IPS DF 6.9 (cell line): ENCODE results near the gene CUEDC1.

Source experiments
- DNase-seq: peaks from one replicate; pipeline ENCODE4 v3.0.0-alpha.2; 2013; ENCODE audit warnings: low read depth, low spot score
- H3K27ac ChIP-seq: one replicate; pipeline ENCODE4 v1.5.1; 2013; ENCODE audit warnings: low read length, control low read depth
- H3K27me3 ChIP-seq: 2 replicates; pipeline ENCODE4 v1.6.1; 2013; ENCODE audit warnings: mild to moderate bottlenecking, low read length; ENCODE audit not compliant: control insufficient read depth, insufficient read depth
- H3K36me3 ChIP-seq: 2 replicates; pipeline ENCODE4 v1.6.1; 2013; ENCODE audit warnings: low read length; ENCODE audit not compliant: control insufficient read depth, insufficient read depth
- H3K4me1 ChIP-seq: 2 replicates; pipeline ENCODE4 v1.6.1; 2013; ENCODE audit warnings: low read length; ENCODE audit not compliant: control insufficient read depth, insufficient read depth
- H3K4me3 ChIP-seq: 2 replicates; pipeline ENCODE4 v1.5.1; 2013; ENCODE audit warnings: mild to moderate bottlenecking, low read length
- H3K9me3 ChIP-seq: 2 replicates; pipeline ENCODE4 v1.6.1; 2013; ENCODE audit warnings: low read length, inconsistent platforms; ENCODE audit not compliant: control insufficient read depth, insufficient read depth
- WGBS: extraction: QIAGEN DNeasy Blood & Tissue Kit; methylation state at CpG from one replicate; pipeline ENCODE4 v1.1.7; 2013; ENCODE audit warnings: mixed read lengths, missing lambda C conversion rate; ENCODE audit not compliant: insufficient read length, insufficient coverage; 5-methylcytosine and 5-hydroxymethylcytosine counted together

Gene CUEDC1

GRCh38 chr17:57947369-57947768 is 7.8 kb downstream of the CUEDC1 start:
- H3K9me3 ChIP-seq = no peaks in the 10 kb centered on the region
- H3K27me3 ChIP-seq = no peaks in the 10 kb centered on the region
- no peaks in the 10 kb centered on the region for H3K36me3 ChIP-seq
- WGBS = no CpG with 5 or more reads among the region's 9 CpGs
- no peak overlapping the region for H3K27ac ChIP-seq
- H3K4me3 ChIP-seq = no peak overlapping the region
- peaks cover 10% of the 10 kb centered on the region; the same call in 1 of the 2 replicates for H3K4me1 ChIP-seq
- no peak for DNase-seq

- Histone ChIP-seq H3K27ac (no peak overlapping the region), H3K9me3 (no peaks in the 10 kb centered on the region), H3K4me3 (no peak overlapping the region), H3K27me3 (no peaks in the 10 kb centered on the region), H3K4me1 (peaks cover 10% of the 10 kb centered on the region; the same call in 1 of the 2 replicates), H3K36me3 (no peaks in the 10 kb centered on the region)
- no CpG with 5 or more reads among the region's 10 CpGs for WGBS
- no peak for DNase-seq
Measured at GRCh38 chr17:57946798-57947358, 8.3 kb downstream of the CUEDC1 start.

GRCh38 chr17:57945996-57946797 is 9.0 kb downstream of the CUEDC1 start:
- DNase-seq = no peak
- H3K36me3 ChIP-seq = no peaks in the 10 kb centered on the region
- H3K27me3 ChIP-seq = no peaks in the 10 kb centered on the region
- H3K27ac ChIP-seq = no peak overlapping the region
- peaks cover 10% of the 10 kb centered on the region; the same call in 1 of the 2 replicates for H3K4me1 ChIP-seq
- WGBS = no CpG with 5 or more reads among the region's 6 CpGs
- no peaks in the 10 kb centered on the region for H3K9me3 ChIP-seq
- no peak overlapping the region for H3K4me3 ChIP-seq

- peaks cover 9% of the 10 kb centered on the region; the same call in 1 of the 2 replicates for H3K4me1 ChIP-seq
- no peak for DNase-seq
- no peaks in the 10 kb centered on the region for H3K27me3 ChIP-seq
- no peaks in the 10 kb centered on the region for H3K9me3 ChIP-seq
- WGBS = no CpG with 5 or more reads among the region's 6 CpGs
- no peaks in the 10 kb centered on the region for H3K36me3 ChIP-seq
- H3K27ac ChIP-seq = no peak overlapping the region
- H3K4me3 ChIP-seq = no peak overlapping the region
Measured at GRCh38 chr17:57944908-57945307, 10.3 kb downstream of the CUEDC1 start.

GRCh38 chr17:57943645-57944044 is 11.6 kb downstream of the CUEDC1 start:
- Histone ChIP-seq H3K9me3 (no peaks in the 10 kb centered on the region), H3K36me3 (no peaks in the 10 kb centered on the region), H3K27ac (no peak overlapping the region), H3K27me3 (no peaks in the 10 kb centered on the region), H3K4me3 (no peak overlapping the region), H3K4me1 (peaks cover 3% of the 10 kb centered on the region; the same call in 1 of the 2 replicates)
- WGBS = no CpG with 5 or more reads among the region's 3 CpGs
- no peak for DNase-seq

- H3K27ac ChIP-seq = no peak overlapping the region
- no peak for DNase-seq
- H3K36me3 ChIP-seq = no peaks in the 10 kb centered on the region
- no peaks in the 10 kb centered on the region for H3K9me3 ChIP-seq
- peaks cover 3% of the 10 kb centered on the region; the same call in 1 of the 2 replicates for H3K4me1 ChIP-seq
- no peaks in the 10 kb centered on the region for H3K27me3 ChIP-seq
- WGBS = no CpG with 5 or more reads among the region's 6 CpGs
- H3K4me3 ChIP-seq = no peak overlapping the region
Measured at GRCh38 chr17:57943140-57943539, 12.1 kb downstream of the CUEDC1 start.

- Histone ChIP-seq H3K27ac (no peak overlapping the region), H3K4me3 (no peak overlapping the region), H3K36me3 (no peaks in the 10 kb centered on the region), H3K27me3 (no peaks in the 10 kb centered on the region), H3K9me3 (no peaks in the 10 kb centered on the region), H3K4me1 (peaks cover 2% of the 10 kb centered on the region; the same call in 1 of the 2 replicates)
- no CpG with 5 or more reads among the region's 10 CpGs for WGBS
- DNase-seq = no peak
Measured at GRCh38 chr17:57941384-57942370, 13.5 kb downstream of the CUEDC1 start.

GRCh38 chr17:57940653-57941329 is 14.4 kb downstream of the CUEDC1 start:
- Histone ChIP-seq H3K36me3 (no peaks in the 10 kb centered on the region), H3K27ac (no peak overlapping the region), H3K4me3 (no peak overlapping the region), H3K4me1 (peaks cover 4% of the 10 kb centered on the region), H3K27me3 (no peaks in the 10 kb centered on the region), H3K9me3 (no peaks in the 10 kb centered on the region)
- no CpG with 5 or more reads among the region's 5 CpGs for WGBS
- no peak for DNase-seq

- no peak overlapping the region for H3K4me3 ChIP-seq
- no peak for DNase-seq
- H3K36me3 ChIP-seq = no peaks in the 10 kb centered on the region
- WGBS = no CpG with 5 or more reads among the region's 5 CpGs
- no peaks in the 10 kb centered on the region for H3K9me3 ChIP-seq
- no peaks in the 10 kb centered on the region for H3K27me3 ChIP-seq
- peaks cover 5% of the 10 kb centered on the region for H3K4me1 ChIP-seq
- H3K27ac ChIP-seq = no peak overlapping the region
Measured at GRCh38 chr17:57940231-57940630, 15.0 kb downstream of the CUEDC1 start.

- peaks cover 5% of the 10 kb centered on the region for H3K4me1 ChIP-seq
- no peak overlapping the region for H3K27ac ChIP-seq
- no peaks in the 10 kb centered on the region for H3K27me3 ChIP-seq
- no peak for DNase-seq
- no CpG with 5 or more reads among the region's 7 CpGs for WGBS
- H3K36me3 ChIP-seq = no peaks in the 10 kb centered on the region
- H3K4me3 ChIP-seq = no peak overlapping the region
- no peaks in the 10 kb centered on the region for H3K9me3 ChIP-seq
Measured at GRCh38 chr17:57939797-57940196, 15.4 kb downstream of the CUEDC1 start.
